A549 (cell line): Measurements from ENCODE around the gene DEGS1. TPM values are rescaled to one million over a fixed set of nuclear protein-coding genes. Genes with fewer than 3 reads are reported as not detected.

Experiments used
- ATAC-seq, 2 experiments: fragments of 200-7000 bp in 1 of 2; fragments of >200 bp in 1 of 2; cut with Nextera tagmentation in 1 of 2; cut with Tn5 transposase in 1 of 2; 3 replicates each; pipeline versions ENCODE4 v1.8.0 to v1.9.1; 2018 to 2020; ENCODE audit warnings: mild to moderate bottlenecking in 1 of 2, moderate library complexity in 1 of 2
- CTCF ChIA-PET: fragments of 300-600 bp; sonication (Branson Sonifier 250); formaldehyde crosslinking; extraction: SDS; loops from one replicate; lab custom pipeline; 2021; ENCODE audit warnings: antibody characterized with exemption, inconsistent platforms; lab: Yijun Ruan, JAX
- POLR2A ChIA-PET: fragments of 350-600 bp; formaldehyde crosslinking; extraction: SDS; loops from one replicate; lab custom pipeline; 2021; ENCODE audit warnings: antibody characterized with exemption, inconsistent platforms; lab: Yijun Ruan, JAX
- DNase-seq, 2 experiments: peaks; one replicate each; pipeline versions ENCODE4 v3.0.0 to v3.0.0-alpha.2; 2011 to 2016; ENCODE audit warnings: low read depth in 1 of 2, low spot score in 1 of 2
- FAIRE-seq: peaks from 2 replicates; lab custom pipeline; 2011; peaks lifted over from hg19 to GRCh38; lab: Jason Lieb, UNC
- H3K27ac ChIP-seq, 2 experiments: fragments of >200 bp; sonication (Bioruptor Twin); formaldehyde crosslinking; 3 replicates each; pipeline ENCODE4 v1.5.1; 2016 to 2017
- H3K4me1 ChIP-seq: fragments of >200 bp; sonication (Bioruptor Twin); formaldehyde crosslinking; 3 replicates; pipeline ENCODE4 v1.6.1; 2016
- H3K4me2 ChIP-seq: fragments of >200 bp; sonication (Bioruptor Twin); formaldehyde crosslinking; 3 replicates; pipeline ENCODE4 v1.6.1; 2016
- H3K4me3 ChIP-seq: fragments of >200 bp; sonication (Bioruptor Twin); formaldehyde crosslinking; 3 replicates; pipeline ENCODE4 v1.5.1; 2016
- H3K9me3 ChIP-seq: fragments of >200 bp; sonication (Bioruptor Twin); formaldehyde crosslinking; 3 replicates; pipeline ENCODE4 v1.6.1; 2016
- BHLHE40 ChIP-seq: IDR thresholded peaks from 2 replicates; pipeline ENCODE4 v1.6.1; 2012; ENCODE audit warnings: low read depth, low read length, inconsistent platforms
- CBX8 ChIP-seq: fragments of 200-600 bp; sonication (generic); IDR thresholded peaks from 2 replicates; pipeline ENCODE4 v1.6.1; 2016
- CEBPB ChIP-seq, 2 experiments: fragments of >200 bp in 1 of 2; sonication (Bioruptor Twin) in 1 of 2; formaldehyde crosslinking in 1 of 2; IDR thresholded peaks; 2 replicates each; pipeline ENCODE4 v1.6.1; 2012 to 2016
- CHD2 ChIP-seq: fragments of 150-350 bp; IDR thresholded peaks from 2 replicates; pipeline ENCODE4 v1.6.1; 2014; ENCODE audit warnings: low read length; ENCODE audit not compliant: partially characterized antibody
- EP300 ChIP-seq, 2 experiments: fragments of >200 bp; sonication (Bioruptor Twin); formaldehyde crosslinking; IDR thresholded peaks; 2 replicates in 1 of 2; 3 replicates in 1 of 2; pipeline ENCODE4 v1.6.1; 2016 to 2017
- GATA3 ChIP-seq: IDR thresholded peaks from 2 replicates; pipeline ENCODE4 v1.6.1; 2012; ENCODE audit warnings: borderline replicate concordance
- HOXB13 ChIP-seq: fragments of 250-450 bp; sonication (Bioruptor Pico); IDR thresholded peaks from 2 replicates; pipeline ENCODE4 v1.5.0; 2020; ENCODE audit warnings: low read depth, mild to moderate bottlenecking, moderate library complexity
- JUNB ChIP-seq: fragments of >200 bp; sonication (Bioruptor Twin); formaldehyde crosslinking; IDR thresholded peaks from 2 replicates; pipeline ENCODE4 v1.6.1; 2016
- KDM5A ChIP-seq: fragments of 200-600 bp; sonication (generic); IDR thresholded peaks from 2 replicates; pipeline ENCODE4 v1.6.1; 2016; ENCODE audit warnings: antibody characterized with exemption, mild to moderate bottlenecking
- MAZ ChIP-seq: fragments of 150-350 bp; IDR thresholded peaks from 2 replicates; pipeline ENCODE4 v1.6.1; 2014; ENCODE audit warnings: antibody characterized with exemption, low read depth, low read length, borderline replicate concordance
- NFE2L2 ChIP-seq: fragments of 150-350 bp; conservative IDR thresholded peaks from 2 replicates; pipeline ENCODE4 v1.6.1; 2014; ENCODE audit warnings: low read length
- NPAS2 ChIP-seq: fragments of 250-450 bp; sonication (Bioruptor Pico); IDR thresholded peaks from 2 replicates; pipeline ENCODE4 v1.8.0; 2022; ENCODE audit warnings: mild to moderate bottlenecking, moderate library complexity, borderline replicate concordance
- NR3C1 ChIP-seq: fragments of >200 bp; sonication (Bioruptor Twin); formaldehyde crosslinking; IDR thresholded peaks from 3 replicates; pipeline ENCODE4 v1.6.1; 2017
- PHF8 ChIP-seq: fragments of 200-600 bp; sonication (generic); IDR thresholded peaks from 2 replicates; pipeline ENCODE4 v1.6.1; 2016; ENCODE audit warnings: low read depth, mild to moderate bottlenecking, antibody characterized with exemption, moderate library complexity, borderline replicate concordance
- RARB ChIP-seq: fragments of 250-450 bp; sonication (Bioruptor Pico); IDR thresholded peaks from 2 replicates; pipeline ENCODE4 v1.8.0; 2021; ENCODE audit warnings: mild to moderate bottlenecking, moderate library complexity
- RFX5 ChIP-seq: fragments of 450-650 bp; IDR thresholded peaks from 2 replicates; pipeline ENCODE4 v1.7.1; 2014; ENCODE audit warnings: antibody characterized with exemption, mild to moderate bottlenecking, moderate library complexity
- SMC3 ChIP-seq: fragments of >200 bp; sonication (Bioruptor Twin); formaldehyde crosslinking; IDR thresholded peaks from 3 replicates; pipeline ENCODE4 v1.6.1; 2018; ENCODE audit warnings: inconsistent platforms
- SREBF2 ChIP-seq: fragments of 450-650 bp; IDR thresholded peaks from 2 replicates; pipeline ENCODE4 v1.6.1; 2014; ENCODE audit warnings: mild to moderate bottlenecking, moderate library complexity
- ZC3H11A ChIP-seq: fragments of 450-650 bp; IDR thresholded peaks from 2 replicates; pipeline ENCODE4 v1.6.1; 2014; ENCODE audit warnings: antibody characterized with exemption, mild to moderate bottlenecking
- ZSCAN20 ChIP-seq: fragments of 250-450 bp; sonication (Bioruptor Pico); IDR thresholded peaks from 2 replicates; pipeline ENCODE4 v1.8.0; 2022; ENCODE audit warnings: mild to moderate bottlenecking, moderate library complexity
- WGBS: methylation state at CpG from one replicate; pipeline ENCODE4 v1.1.6; 2017; ENCODE audit errors: missing lambda C conversion rate; 5-methylcytosine and 5-hydroxymethylcytosine counted together
- polyA plus RNA-seq, 4 experiments: library from polyadenylated mRNA; depleted of rRNA in 3 of 4; stranded (reverse); fragments of >200 nt; fragmentation: RNase III in 1 of 4; extraction: RNeasy Plus Mini Kit Qiagen cat#74134 plus additional on column Dnase treatment in 1 of 4; gene quantifications; 2 replicates in 3 of 4; 3 replicates in 1 of 4; pipeline ENCODE4 v1.2.3, GENCODE V29; 2011 to 2017
- TF ChIP-seq, protein P1 (sequence below): fragments of 150-350 bp; IDR thresholded peaks from 2 replicates; pipeline ENCODE4 v1.6.1; 2014; ENCODE audit warnings: low read depth, mild to moderate bottlenecking, low read length
- TF ChIP-seq, protein P2 (sequence below): fragments of 250-450 bp; sonication (Bioruptor Pico); IDR thresholded peaks from 2 replicates; pipeline ENCODE4 v1.5.0; 2021; ENCODE audit warnings: mild to moderate bottlenecking, moderate library complexity, borderline replicate concordance
- TF ChIP-seq, protein P3 (sequence below): fragments of 200-600 bp; sonication (generic); IDR thresholded peaks from 2 replicates; pipeline ENCODE4 v1.6.1; 2016; ENCODE audit warnings: antibody characterized with exemption, mild to moderate bottlenecking, moderate library complexity

DEGS1 gene
- polyA plus RNA-seq, 2 of the 4 experiments (the other 2 are of a cell fraction) = 109 to 112 TPM

DNA sequence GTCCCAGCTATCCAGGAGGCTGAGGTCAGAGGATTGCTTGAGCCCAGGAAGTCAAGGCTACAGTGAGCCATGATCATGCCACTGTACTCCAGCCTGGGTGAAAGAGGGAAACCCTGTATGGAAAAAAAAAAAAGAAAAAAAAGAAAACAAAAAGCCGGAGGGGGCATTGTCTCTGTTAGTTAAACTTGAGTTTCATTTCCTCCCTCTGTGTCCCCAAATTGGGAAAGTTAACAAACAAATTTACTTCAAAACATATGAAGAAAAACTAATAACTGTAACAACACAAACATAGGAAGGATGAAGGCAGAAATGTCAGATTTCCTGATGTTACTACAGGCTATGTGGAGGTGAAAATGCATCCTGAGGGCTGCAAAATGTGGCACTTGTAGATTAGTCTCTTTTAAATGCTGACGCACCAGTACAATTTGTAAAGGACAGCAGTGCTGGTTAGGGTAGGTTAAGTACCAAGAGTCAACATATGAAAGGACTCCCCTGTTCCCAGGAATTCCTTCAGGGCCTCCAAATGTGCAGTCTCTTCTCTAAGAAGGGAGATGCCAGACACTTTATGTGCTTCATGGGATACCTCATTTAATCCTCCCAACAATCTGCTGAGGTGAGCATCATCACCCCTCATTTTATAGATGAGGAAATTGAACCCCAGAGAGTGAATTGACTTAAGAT is 52.9 kb downstream of the DEGS1 start:
- no peak for TF ChIP-seq RFX5
- no peak for TF ChIP-seq MAZ
- no peak for TF ChIP-seq NPAS2 (CRISPR knock-in tag)
- TF ChIP-seq BHLHE40 = no peak
- TF ChIP-seq, protein P1, sequence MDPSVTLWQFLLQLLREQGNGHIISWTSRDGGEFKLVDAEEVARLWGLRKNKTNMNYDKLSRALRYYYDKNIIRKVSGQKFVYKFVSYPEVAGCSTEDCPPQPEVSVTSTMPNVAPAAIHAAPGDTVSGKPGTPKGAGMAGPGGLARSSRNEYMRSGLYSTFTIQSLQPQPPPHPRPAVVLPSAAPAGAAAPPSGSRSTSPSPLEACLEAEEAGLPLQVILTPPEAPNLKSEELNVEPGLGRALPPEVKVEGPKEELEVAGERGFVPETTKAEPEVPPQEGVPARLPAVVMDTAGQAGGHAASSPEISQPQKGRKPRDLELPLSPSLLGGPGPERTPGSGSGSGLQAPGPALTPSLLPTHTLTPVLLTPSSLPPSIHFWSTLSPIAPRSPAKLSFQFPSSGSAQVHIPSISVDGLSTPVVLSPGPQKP = no peak
- no peak for TF ChIP-seq SREBF2
- TF ChIP-seq KDM5A = no peak
- no peak for TF ChIP-seq NR3C1
- TF ChIP-seq, protein P2, sequence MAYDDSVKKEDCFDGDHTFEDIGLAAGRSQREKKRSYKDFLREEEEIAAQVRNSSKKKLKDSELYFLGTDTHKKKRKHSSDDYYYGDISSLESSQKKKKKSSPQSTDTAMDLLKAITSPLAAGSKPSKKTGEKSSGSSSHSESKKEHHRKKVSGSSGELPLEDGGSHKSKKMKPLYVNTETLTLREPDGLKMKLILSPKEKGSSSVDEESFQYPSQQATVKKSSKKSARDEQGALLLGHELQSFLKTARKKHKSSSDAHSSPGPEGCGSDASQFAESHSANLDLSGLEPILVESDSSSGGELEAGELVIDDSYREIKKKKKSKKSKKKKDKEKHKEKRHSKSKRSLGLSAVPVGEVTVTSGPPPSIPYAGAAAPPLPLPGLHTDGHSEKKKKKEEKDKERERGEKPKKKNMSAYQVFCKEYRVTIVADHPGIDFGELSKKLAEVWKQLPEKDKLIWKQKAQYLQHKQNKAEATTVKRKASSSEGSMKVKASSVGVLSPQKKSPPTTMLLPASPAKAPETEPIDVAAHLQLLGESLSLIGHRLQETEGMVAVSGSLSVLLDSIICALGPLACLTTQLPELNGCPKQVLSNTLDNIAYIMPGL (CRISPR knock-in tag) = no peak
- no peaks in the 10 kb centered on the region for H3K4me1 ChIP-seq
- H3K9me3 ChIP-seq = no peaks in the 10 kb centered on the region
- H3K27ac ChIP-seq = no peak overlapping the region
- H3K4me2 ChIP-seq = no peak overlapping the region
- CTCF ChIA-PET = interaction anchor here (1.0 to 1.1 kb wide), 2 partner anchors 98 to 120 kb away, joined by 3 read pairs; no protein-coding TSS in a partner anchor
- 98% methylated on average over 2 of the region's 2 CpGs for WGBS
- FAIRE-seq (no peak), ATAC-seq (no peak), DNase-seq (no peak)
- POLR2A ChIA-PET = no interaction called here
- H3K4me3 ChIP-seq = no peak overlapping the region

DNA sequence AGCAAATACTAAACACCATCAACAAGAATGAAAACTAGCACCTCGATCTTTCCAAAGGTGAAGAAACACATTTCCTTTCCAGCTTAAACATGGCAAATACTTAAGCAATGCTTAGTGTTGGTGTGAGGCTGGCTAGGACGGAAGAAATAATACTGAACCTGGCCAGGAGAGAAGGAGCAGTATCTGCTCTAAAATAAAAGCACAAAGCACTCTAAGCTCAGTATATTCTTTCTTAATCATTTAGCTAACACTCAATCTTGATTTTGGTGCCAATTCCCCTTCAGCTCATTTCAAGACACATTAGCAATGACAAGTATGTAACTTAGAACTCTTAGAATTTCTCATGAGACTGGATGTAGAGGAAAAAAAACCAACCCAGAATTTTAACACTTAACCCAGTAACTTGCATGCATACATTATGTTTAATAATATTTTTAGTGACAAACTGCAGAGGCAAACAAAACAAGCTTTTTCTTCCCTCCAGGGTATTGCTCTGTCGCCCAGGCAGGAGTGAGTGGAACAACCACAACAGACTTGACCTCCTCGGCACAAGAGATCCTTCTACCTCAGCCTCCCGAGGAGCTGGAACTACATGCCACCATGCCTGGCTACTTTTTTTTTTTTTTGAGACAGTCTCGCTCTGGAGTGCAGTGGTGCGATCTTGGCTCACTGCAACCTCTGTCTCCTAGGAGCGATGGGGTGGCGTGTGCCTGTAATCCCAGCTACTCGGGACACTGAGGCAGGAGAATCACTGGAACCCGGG is 54.3 kb downstream of the DEGS1 start:
- FAIRE-seq = no peak
- Histone ChIP-seq H3K27ac (no peak overlapping the region), H3K4me2 (no peak overlapping the region), H3K9me3 (no peaks in the 10 kb centered on the region), H3K4me1 (no peaks in the 10 kb centered on the region)
- ChIA-PET CTCF (interaction anchor here (0.6 to 1.1 kb wide), 6 partner anchors 13 to 488 kb away, joined by 3 to 4 read pairs (median 3); no protein-coding TSS in a partner anchor), POLR2A (no interaction called here)
- no peak for ATAC-seq
- TF ChIP-seq RFX5 (no peak), BHLHE40 (no peak), SMC3 (no peak), CEBPB (IDR thresholded peaks at IDR 0.05) (no peak)
- TF ChIP-seq, all 56 proteins: peak for 0
- DNase-seq = no peak
- no peak overlapping the region for H3K4me3 ChIP-seq
- 90% methylated on average over 11 of the region's 11 CpGs for WGBS

DNA sequence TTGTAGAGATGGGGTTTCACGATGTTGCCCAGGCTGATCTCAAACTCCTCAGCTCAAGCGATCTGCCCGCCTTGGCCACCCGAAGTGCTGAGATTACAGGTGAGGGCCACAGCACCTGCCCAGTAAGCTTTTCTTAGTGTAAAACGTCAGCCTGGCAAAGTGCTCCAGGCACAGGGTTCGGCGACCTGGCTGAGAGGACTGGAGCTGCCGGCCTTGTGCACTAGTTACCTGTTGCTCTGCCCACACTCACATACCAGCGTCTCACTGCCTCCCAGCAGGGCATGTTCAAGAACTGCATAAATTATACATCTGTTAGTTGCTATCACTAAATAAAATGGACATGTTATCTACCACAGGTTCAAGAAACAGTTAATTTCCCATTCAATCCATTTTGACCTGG is 55.2 kb downstream of the DEGS1 start:
- no peak overlapping the region for H3K27ac ChIP-seq
- FAIRE-seq (no peak), DNase-seq (no peak), ATAC-seq (no peak)
- WGBS = 91% methylated on average over 9 of the region's 9 CpGs
- H3K9me3 ChIP-seq = no peaks in the 10 kb centered on the region
- CTCF ChIA-PET = interaction anchor here (0.6 to 1.0 kb wide), 4 partner anchors 14 to 489 kb away, joined by 3 to 4 read pairs (median 3); no protein-coding TSS in a partner anchor
- POLR2A ChIA-PET = no interaction called here
- no peak overlapping the region for H3K4me2 ChIP-seq
- H3K4me1 ChIP-seq = no peaks in the 10 kb centered on the region
- TF ChIP-seq GATA3 (no peak), RARB (CRISPR knock-in tag) (no peak), CBX8 (no peak), EP300 (IDR thresholded peaks at IDR 0.05) (no peak), CHD2 (no peak), ZSCAN20 (CRISPR knock-in tag) (no peak), KDM5A (no peak), NFE2L2 (no peak), ZC3H11A (no peak), PHF8 (no peak), MAZ (no peak), HOXB13 (CRISPR knock-in tag) (no peak), JUNB (no peak)
- TF ChIP-seq, protein P3, sequence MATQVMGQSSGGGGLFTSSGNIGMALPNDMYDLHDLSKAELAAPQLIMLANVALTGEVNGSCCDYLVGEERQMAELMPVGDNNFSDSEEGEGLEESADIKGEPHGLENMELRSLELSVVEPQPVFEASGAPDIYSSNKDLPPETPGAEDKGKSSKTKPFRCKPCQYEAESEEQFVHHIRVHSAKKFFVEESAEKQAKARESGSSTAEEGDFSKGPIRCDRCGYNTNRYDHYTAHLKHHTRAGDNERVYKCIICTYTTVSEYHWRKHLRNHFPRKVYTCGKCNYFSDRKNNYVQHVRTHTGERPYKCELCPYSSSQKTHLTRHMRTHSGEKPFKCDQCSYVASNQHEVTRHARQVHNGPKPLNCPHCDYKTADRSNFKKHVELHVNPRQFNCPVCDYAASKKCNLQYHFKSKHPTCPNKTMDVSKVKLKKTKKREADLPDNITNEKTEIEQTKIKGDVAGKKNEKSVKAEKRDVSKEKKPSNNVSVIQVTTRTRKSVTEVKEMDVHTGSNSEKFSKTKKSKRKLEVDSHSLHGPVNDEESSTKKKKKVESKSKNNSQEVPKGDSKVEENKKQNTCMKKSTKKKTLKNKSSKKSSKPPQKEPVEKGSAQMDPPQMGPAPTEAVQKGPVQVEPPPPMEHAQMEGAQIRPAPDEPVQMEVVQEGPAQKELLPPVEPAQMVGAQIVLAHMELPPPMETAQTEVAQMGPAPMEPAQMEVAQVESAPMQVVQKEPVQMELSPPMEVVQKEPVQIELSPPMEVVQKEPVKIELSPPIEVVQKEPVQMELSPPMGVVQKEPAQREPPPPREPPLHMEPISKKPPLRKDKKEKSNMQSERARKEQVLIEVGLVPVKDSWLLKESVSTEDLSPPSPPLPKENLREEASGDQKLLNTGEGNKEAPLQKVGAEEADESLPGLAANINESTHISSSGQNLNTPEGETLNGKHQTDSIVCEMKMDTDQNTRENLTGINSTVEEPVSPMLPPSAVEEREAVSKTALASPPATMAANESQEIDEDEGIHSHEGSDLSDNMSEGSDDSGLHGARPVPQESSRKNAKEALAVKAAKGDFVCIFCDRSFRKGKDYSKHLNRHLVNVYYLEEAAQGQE = no peak
- H3K4me3 ChIP-seq = no peak overlapping the region
